Measurements from ENCODE around the gene OR51B5. TPM values are rescaled to one million over a fixed set of nuclear protein-coding genes. Genes with fewer than 3 reads are reported as not detected.
"Not testable (repeated sequence)": the region's sequence is repeated elsewhere in the genome, so short reads cannot be mapped to it uniquely, and the experiment has no call there.

OR51B5 gene
- total and polyA plus RNA-seq, 4 donors: 0.17 to 0.23 TPM; not detected in 2

- TF ChIP-seq CTCF (IDR thresholded peaks at IDR 0.05; ENCODE audit: low read depth, low read length, missing input control) (no peak), FOXA2 (IDR thresholded peaks at IDR 0.05) (no peak), TAF1 (conservative IDR thresholded peaks at IDR 0.05) (no peak)
These were observed 44.9 kb downstream of the OR51B5 start (continued) for GRCh38 chr11:5298451-5298850.

GRCh38 chr11:5297721-5298323 is 45.5 kb downstream of the OR51B5 start:
- Histone ChIP-seq H3K4me1 (ENCODE audit: control insufficient read depth in 4 of 4, insufficient read depth in 4 of 4, low read length in 3 of 4) (no peaks in the 10 kb centered on the region), H3K27ac (ENCODE audit: low read depth in 1 of 2, low read length in 2 of 2) (no peak overlapping the region), H3K36me3 (ENCODE audit: control insufficient read depth in 4 of 4, insufficient read depth in 3 of 4, low read depth in 1 of 4, low read length in 3 of 4) (no peaks in the 10 kb centered on the region), H3K9me3 (ENCODE audit: control insufficient read depth in 4 of 4, low read length in 3 of 4) (no peaks in the 10 kb centered on the region), H3K4me3 (ENCODE audit: low read depth in 1 of 3, low read length in 3 of 3) (no peak overlapping the region), H3K27me3 (ENCODE audit: control insufficient read depth in 4 of 4, insufficient read depth in 4 of 4, low read length in 3 of 4) (no peaks in the 10 kb centered on the region), H3K9ac (ENCODE audit: low read depth in 1 of 2, low read length in 2 of 2) (no peak overlapping the region)
- TF ChIP-seq ATF3 (IDR thresholded peaks at IDR 0.05) (no peak), NR2F2 (IDR thresholded peaks at IDR 0.05) (no peak), EGR1 (IDR thresholded peaks at IDR 0.05; ENCODE audit: low read depth in 2 of 2) (no peak), TAF1 (conservative IDR thresholded peaks at IDR 0.05) (no peak), CTCF (IDR thresholded peaks at IDR 0.05; ENCODE audit: low read depth, low read length, missing input control) (no peak), FOXA2 (IDR thresholded peaks at IDR 0.05) (no peak), REST (IDR thresholded peaks at IDR 0.05) (no peak), HNF4A (conservative IDR thresholded peaks at IDR 0.05) (no peak), ZBTB33 (IDR thresholded peaks at IDR 0.05) (no peak), GABPA (IDR thresholded peaks at IDR 0.05 in 1 of 2, conservative IDR thresholded peaks at IDR 0.05 in 1 of 2) (no peak), YY1 (IDR thresholded peaks at IDR 0.05) (no peak), JUND (IDR thresholded peaks at IDR 0.05) (no peak)
- no peak for DNase-seq (ENCODE audit: low spot score)
- 64% methylated on average over 4 of the region's 4 CpGs for WGBS

GRCh38 chr11:5294342-5294995 is 48.9 kb downstream of the OR51B5 start:
- not testable (repeated sequence) for H3K36me3 ChIP-seq (ENCODE audit: control insufficient read depth in 4 of 4, insufficient read depth in 3 of 4, low read depth in 1 of 4, low read length in 3 of 4); H3K4me1 ChIP-seq (ENCODE audit: control insufficient read depth in 4 of 4, insufficient read depth in 4 of 4, low read length in 3 of 4); H3K27ac ChIP-seq (ENCODE audit: low read depth in 1 of 2, low read length in 2 of 2); H3K9me3 ChIP-seq (ENCODE audit: control insufficient read depth in 4 of 4, low read length in 3 of 4); H3K27me3 ChIP-seq (ENCODE audit: control insufficient read depth in 4 of 4, insufficient read depth in 4 of 4, low read length in 3 of 4); DNase-seq (ENCODE audit: low spot score); H3K4me3 ChIP-seq (ENCODE audit: low read depth in 1 of 3, low read length in 3 of 3); H3K9ac ChIP-seq (ENCODE audit: low read depth in 1 of 2, low read length in 2 of 2)
- 94% methylated on average over 41 of the region's 41 CpGs for WGBS
